Osteocyte (in vitro differentiated cells): ENCODE data around the gene VIPR2. TPM values are rescaled to one million over a fixed set of nuclear protein-coding genes. Genes with fewer than 3 reads are reported as not detected.
A peak's percentile ranks its signal among the peaks of the same experiment; 100 is the strongest.

Experiments used
- DNase-seq: peaks from one replicate; pipeline ENCODE4 v3.0.0; 2021; ENCODE audit warnings: mixed read lengths; ENCODE audit not compliant: unreplicated experiment; ENCODE audit errors: extremely low spot score
- H3K27ac Mint-ChIP-seq: one replicate; pipeline ENCODE4 v1.8.0; 2021; ENCODE audit warnings: mild to moderate bottlenecking, mixed read lengths; ENCODE audit not compliant: unreplicated experiment
- H3K27me3 Mint-ChIP-seq: one replicate; pipeline ENCODE4 v1.8.0; 2021; ENCODE audit warnings: mixed read lengths; ENCODE audit not compliant: unreplicated experiment
- H3K36me3 Mint-ChIP-seq: one replicate; pipeline ENCODE4 v1.8.0; 2021; ENCODE audit warnings: mixed read lengths; ENCODE audit not compliant: unreplicated experiment
- H3K4me1 Mint-ChIP-seq: one replicate; pipeline ENCODE4 v1.8.0; 2021; ENCODE audit warnings: mixed read lengths; ENCODE audit not compliant: unreplicated experiment
- H3K4me3 Mint-ChIP-seq: one replicate; pipeline ENCODE4 v1.8.0; 2021; ENCODE audit warnings: mild to moderate bottlenecking, moderate library complexity, mixed read lengths; ENCODE audit not compliant: unreplicated experiment
- H3K9me3 Mint-ChIP-seq: one replicate; pipeline ENCODE4 v1.8.0; 2021; ENCODE audit warnings: mixed read lengths; ENCODE audit not compliant: unreplicated experiment
- total RNA-seq: library from RNA; stranded (reverse); gene quantifications from 2 replicates; pipeline ENCODE4 v1.2.1, GENCODE V29; 2021
- TF ChIP-seq, protein P1 (sequence below): fragments of 200-600 bp; sonication (generic); IDR thresholded peaks from 2 replicates; pipeline ENCODE4 v1.5.0; 2021; ENCODE audit warnings: antibody characterized with exemption, mild to moderate bottlenecking, moderate library complexity

The VIPR2 gene
- total RNA-seq, 1 donor from 2014 or later, result 0.19 TPM

DNA sequence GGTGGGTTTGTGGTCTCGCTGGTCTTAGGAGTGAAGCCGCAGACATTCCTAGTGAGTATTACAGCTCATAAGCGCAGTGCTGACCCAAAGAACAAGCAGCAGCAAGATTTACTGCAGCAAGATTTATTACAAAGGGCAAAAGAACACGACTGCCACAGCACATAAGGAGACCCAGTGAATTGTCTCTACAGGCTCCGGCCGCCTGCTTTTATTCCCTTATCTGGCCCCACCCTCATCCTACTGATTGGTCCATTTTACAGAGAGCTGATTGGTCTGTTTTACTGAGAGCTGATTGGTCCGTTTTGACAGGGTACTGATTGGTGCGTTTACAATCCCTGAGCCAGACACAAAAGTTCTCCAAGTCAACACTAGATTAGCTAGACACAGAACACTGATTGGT lies 82.1 kb downstream of the VIPR2 start:
- no peak overlapping the region for H3K27ac Mint-ChIP-seq
- H3K9me3 Mint-ChIP-seq, result no peaks in the 10 kb centered on the region
- TF ChIP-seq, protein P1, sequence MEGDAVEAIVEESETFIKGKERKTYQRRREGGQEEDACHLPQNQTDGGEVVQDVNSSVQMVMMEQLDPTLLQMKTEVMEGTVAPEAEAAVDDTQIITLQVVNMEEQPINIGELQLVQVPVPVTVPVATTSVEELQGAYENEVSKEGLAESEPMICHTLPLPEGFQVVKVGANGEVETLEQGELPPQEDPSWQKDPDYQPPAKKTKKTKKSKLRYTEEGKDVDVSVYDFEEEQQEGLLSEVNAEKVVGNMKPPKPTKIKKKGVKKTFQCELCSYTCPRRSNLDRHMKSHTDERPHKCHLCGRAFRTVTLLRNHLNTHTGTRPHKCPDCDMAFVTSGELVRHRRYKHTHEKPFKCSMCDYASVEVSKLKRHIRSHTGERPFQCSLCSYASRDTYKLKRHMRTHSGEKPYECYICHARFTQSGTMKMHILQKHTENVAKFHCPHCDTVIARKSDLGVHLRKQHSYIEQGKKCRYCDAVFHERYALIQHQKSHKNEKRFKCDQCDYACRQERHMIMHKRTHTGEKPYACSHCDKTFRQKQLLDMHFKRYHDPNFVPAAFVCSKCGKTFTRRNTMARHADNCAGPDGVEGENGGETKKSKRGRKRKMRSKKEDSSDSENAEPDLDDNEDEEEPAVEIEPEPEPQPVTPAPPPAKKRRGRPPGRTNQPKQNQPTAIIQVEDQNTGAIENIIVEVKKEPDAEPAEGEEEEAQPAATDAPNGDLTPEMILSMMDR, result no peak
- no peak for DNase-seq
- no peaks in the 10 kb centered on the region for H3K36me3 Mint-ChIP-seq
- no peak overlapping the region for H3K4me3 Mint-ChIP-seq
- no peaks in the 10 kb centered on the region for H3K4me1 Mint-ChIP-seq
- no peaks in the 10 kb centered on the region for H3K27me3 Mint-ChIP-seq

DNA sequence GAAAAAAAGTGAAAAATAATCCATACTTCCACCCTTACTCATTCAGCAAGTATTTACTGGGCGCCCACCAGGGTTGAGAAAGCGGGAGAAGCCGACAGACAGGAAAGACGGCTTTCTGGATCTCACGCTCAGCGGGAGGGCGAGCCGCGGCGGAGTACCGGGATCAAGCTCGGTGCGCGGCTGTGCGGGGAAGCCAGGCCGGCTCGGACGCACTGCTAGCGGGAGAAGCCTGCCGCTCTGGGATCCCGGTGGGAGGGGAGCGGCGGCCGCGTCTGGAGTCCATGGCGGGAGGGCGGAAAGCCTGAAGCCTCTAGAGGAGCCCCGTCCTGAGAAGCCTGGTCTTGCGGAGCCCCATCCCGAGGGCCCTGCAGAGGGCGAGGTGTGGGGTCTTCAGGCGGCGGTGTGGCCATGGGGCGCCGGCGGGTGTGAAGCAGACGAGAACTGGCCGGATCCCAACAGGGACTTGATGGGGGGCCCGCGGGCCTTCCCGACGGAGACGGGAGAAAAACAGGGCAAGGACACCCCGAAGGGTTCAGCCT lies 82.9 kb downstream of the VIPR2 start:
- peak; percentile 84 for DNase-seq
- Mint-ChIP-seq H3K9me3 (no peaks in the 10 kb centered on the region), H3K4me3 (no peak overlapping the region), H3K27ac (no peak overlapping the region), H3K27me3 (no peaks in the 10 kb centered on the region), H3K36me3 (no peaks in the 10 kb centered on the region), H3K4me1 (no peaks in the 10 kb centered on the region)
- TF ChIP-seq, protein P1, result no peak

DNA sequence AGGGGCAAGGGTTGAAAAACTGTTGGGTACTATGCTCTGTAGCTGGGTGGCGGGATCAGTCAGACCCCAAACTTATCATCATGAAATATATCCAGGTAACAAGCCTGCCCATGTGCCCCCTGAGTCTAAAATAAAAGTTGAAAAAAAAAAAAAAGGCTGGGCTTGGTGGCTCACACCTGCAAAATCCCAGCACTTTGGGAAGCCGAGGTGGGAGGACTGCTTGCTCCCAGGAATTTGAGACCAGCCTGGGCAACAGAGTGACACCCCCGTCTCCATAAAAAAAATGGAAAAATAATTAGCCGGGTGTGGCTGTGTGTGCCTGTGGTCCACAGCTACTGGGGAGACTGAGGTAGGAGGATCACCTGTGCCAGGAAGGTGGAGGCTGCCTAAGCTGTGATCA lies 83.5 kb downstream of the VIPR2 start:
- DNase-seq, result peak; percentile 42
- TF ChIP-seq, protein P1, result no peak
- Mint-ChIP-seq H3K4me1 (no peaks in the 10 kb centered on the region), H3K36me3 (no peaks in the 10 kb centered on the region), H3K4me3 (no peak overlapping the region), H3K27me3 (no peaks in the 10 kb centered on the region), H3K9me3 (no peaks in the 10 kb centered on the region), H3K27ac (no peak overlapping the region)

DNA sequence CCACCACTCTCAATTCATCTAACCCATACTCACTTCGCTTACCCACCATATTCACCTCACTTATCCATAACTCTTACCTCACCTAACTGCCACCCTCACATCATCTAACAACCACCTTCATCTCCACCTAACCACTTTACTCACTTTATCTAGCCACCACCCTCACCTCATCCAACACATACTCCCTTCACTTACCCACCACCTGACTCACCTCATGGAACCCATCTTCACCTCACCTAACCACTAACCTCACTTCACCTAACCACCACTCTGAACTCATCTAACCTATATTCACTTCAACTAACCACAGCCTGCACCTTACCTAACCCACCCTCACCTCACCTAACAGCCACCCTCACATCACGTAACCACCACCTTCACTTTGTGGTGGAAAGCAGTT lies 84.2 kb downstream of the VIPR2 start:
- no peak for DNase-seq
- H3K36me3 Mint-ChIP-seq, result no peaks in the 10 kb centered on the region
- H3K9me3 Mint-ChIP-seq, result no peaks in the 10 kb centered on the region
- no peaks in the 10 kb centered on the region for H3K4me1 Mint-ChIP-seq
- H3K27ac Mint-ChIP-seq, result no peak overlapping the region
- H3K27me3 Mint-ChIP-seq, result no peaks in the 10 kb centered on the region
- TF ChIP-seq, protein P1, result no peak
- no peak overlapping the region for H3K4me3 Mint-ChIP-seq

DNA sequence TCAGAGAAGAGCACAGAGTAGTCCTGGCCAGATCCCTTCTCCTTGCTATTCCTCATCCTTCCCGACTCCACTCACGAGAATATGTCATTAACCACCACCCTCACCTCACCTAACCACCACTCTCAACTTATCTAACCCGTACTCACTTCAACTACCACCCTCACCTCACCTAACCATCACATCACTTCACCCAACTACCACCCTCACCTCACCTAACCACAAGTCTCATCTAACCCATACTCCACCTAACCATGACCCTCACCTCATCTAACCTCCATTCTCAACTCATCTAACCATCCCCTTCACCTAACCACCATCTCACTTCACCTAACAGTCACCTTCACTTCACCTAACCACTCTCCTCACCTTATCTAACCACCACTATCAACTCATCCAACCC lies 85.0 kb downstream of the VIPR2 start:
- Mint-ChIP-seq H3K9me3 (no peaks in the 10 kb centered on the region), H3K4me1 (no peaks in the 10 kb centered on the region), H3K36me3 (no peaks in the 10 kb centered on the region), H3K27me3 (no peaks in the 10 kb centered on the region), H3K27ac (no peak overlapping the region), H3K4me3 (no peak overlapping the region)
- TF ChIP-seq, protein P1, result no peak
- no peak for DNase-seq
